A549 treated with Hydrocortisone at 1 μM for 4 hours (cell line): Measurements from ENCODE around the gene POLRMT. TPM values are rescaled to one million over a fixed set of nuclear protein-coding genes. Genes with fewer than 3 reads are reported as not detected.

Experiments used
- total RNA-seq: library from RNA; stranded (reverse); fragments of 200-300 nt; extraction: Qiagen RNA extraction; gene quantifications from 5 replicates; pipeline ENCODE4 v1.2.3, GENCODE V29; 2022

The POLRMT gene
- total RNA-seq, result 68.0 to 91.4 TPM (median 86.6 TPM) in 5 replicates

DNA sequence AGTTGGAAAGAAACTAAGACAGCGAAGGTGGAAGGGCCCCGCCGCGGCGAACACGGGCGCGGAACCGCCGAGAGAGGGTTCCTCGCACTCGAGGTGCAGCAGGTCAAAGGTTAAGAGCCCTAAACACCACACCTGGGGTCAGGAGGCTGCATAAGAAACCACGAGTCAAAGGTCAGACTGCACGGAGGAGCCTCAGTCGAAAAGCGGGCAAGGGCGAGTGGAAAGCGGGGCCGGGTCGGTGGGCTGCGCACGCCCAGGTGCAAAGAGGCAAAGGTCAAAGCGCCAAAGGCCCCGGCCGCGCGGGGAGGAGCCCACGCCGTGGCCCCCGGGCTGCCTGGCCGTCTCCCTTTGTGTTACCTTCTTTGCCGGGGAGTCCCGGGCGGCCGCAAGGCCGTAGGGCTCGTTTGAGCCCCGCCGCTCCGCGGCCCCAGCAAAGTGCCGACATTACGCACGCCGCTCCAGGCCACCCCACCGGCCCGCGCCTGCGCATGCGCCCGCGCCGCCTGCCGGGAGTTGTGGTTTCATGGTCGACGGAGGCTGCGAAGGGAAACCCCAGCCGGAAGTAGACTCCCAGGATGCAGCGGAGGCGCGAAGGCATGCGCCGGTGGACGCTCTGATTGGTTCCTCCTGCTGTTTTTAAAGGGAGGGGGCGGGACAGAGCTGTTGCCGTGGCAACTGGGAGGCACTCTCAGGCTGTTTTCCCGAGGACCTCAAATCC is at the start of gene POLRMT:
TSS of gene POLRMT (minus strand) at position 470 of the 718 bp plus-strand sequence. CDS start at position 445, 25 bp downstream.

DNA sequence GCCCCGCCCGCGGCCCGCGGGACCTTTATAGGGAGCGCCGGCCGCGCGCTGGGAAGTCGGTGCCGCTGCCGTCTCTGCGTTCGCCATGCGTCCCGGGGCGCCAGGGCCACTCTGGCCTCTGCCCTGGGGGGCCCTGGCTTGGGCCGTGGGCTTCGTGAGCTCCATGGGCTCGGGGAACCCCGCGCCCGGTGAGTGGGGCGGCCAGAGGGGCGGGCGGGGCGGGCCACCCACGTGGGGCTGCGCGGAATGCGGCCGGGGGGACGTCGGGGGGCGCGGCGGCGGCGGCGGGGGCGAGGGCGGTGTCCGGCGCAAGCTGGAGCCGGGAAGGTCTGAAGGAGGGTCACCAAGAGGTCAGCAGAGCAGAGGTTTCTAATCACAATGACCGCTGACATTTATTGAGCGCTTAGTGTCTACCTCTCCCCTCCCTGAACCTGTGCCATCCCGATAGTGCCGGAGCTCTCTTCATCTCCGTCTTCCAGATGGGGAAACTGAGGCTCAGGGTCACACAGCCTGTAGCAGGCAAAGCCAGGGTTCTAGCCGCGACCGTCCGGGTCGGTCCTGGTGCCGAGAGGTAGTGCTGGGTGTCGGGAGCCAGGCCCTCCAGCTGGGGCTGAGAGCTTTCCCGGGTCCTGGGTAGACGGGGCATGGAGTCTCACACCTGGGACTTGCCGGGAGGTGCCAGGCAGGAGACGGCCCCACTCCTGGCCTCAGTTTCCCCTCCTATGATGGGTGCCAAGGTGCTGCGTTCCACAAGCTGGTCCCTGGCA is 43.2 kb upstream of the POLRMT start, which contains the start of gene FSTL3:
TSS of gene FSTL3 (plus strand) at position 54 of the 767 bp plus-strand sequence. CDS start at position 86, 32 bp downstream.

GRCh38 chr19:662962-663681 is 29.8 kb upstream of the POLRMT start, which contains the start of gene RNF126:
TSS of gene RNF126 (minus strand) at chr19:663214. CDS start at chr19:663121, 93 bp downstream.

GRCh38 chr19:639253-640160 is 6.2 kb upstream of the POLRMT start, which contains the start of gene FGF22:
TSS of gene FGF22 (plus strand) at chr19:639879. CDS start at chr19:639926, 47 bp downstream.

DNA sequence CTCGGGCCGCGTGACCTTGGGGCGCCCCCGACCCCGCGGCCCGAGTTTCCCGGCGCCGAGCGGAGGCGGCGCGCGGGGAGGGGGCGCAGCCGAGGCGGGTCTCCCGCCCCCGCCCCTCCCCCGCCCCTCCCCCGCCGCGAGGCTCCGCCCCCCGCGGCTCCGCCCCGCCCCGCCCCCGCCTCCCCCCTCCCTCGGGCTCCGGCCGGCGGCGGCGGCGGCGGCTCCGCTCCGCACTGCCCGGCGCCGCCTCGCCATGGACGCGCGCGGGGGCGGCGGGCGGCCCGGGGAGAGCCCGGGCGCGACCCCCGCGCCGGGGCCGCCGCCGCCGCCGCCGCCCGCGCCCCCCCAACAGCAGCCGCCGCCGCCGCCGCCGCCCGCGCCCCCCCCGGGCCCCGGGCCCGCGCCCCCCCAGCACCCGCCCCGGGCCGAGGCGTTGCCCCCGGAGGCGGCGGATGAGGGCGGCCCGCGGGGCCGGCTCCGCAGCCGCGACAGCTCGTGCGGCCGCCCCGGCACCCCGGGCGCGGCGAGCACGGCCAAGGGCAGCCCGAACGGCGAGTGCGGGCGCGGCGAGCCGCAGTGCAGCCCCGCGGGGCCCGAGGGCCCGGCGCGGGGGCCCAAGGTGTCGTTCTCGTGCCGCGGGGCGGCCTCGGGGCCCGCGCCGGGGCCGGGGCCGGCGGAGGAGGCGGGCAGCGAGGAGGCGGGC is 43.5 kb downstream of the POLRMT start, which contains the start of gene HCN2:
TSS of gene HCN2 (plus strand) at position 189 of the 703 bp plus-strand sequence. CDS start at position 254, 65 bp downstream.

GRCh38 chr19:572140-572742 is 61.1 kb downstream of the POLRMT start, which contains the start of gene BSG:
TSS of gene BSG (plus strand) at chr19:572596. CDS start at chr19:572635, 39 bp downstream.

Other genes starting within 250 kb of the POLRMT start
- 0.22 to 0.68 TPM (median 0.59 TPM) in 5 replicates for gene C2CD4C, start 224.4 kb downstream of the POLRMT start, total RNA-seq
- 0.77 to 1.5 TPM (median 0.99 TPM) in 5 replicates for gene SHC2, start 172.5 kb downstream of the POLRMT start, total RNA-seq
- 0.12 to 0.41 TPM (median 0.30 TPM) in 5 replicates for gene MADCAM1, start 137.1 kb downstream of the POLRMT start, total RNA-seq
- 9.8 to 16.5 TPM (median 15.3 TPM) in 5 replicates for gene TPGS1, start 126.0 kb downstream of the POLRMT start, total RNA-seq
- 67.9 to 93.1 TPM (median 87.3 TPM) in 5 replicates for gene CDC34, start 101.8 kb downstream of the POLRMT start, total RNA-seq
- 0.30 to 0.48 TPM (median 0.39 TPM) in 5 replicates for gene GZMM, start 89.5 kb downstream of the POLRMT start, total RNA-seq
- 645 to 729 TPM (median 699 TPM) in 5 replicates for gene BSG, start 60.9 kb downstream of the POLRMT start, total RNA-seq
- gene HCN2, start 43.7 kb downstream of the POLRMT start, total RNA-seq, result 30.4 to 38.9 TPM (median 35.2 TPM) in 5 replicates
- 0.37 to 0.75 TPM (median 0.55 TPM) in 5 replicates for gene FGF22, start 6.3 kb upstream of the POLRMT start, total RNA-seq
- gene RNF126, start 29.7 kb upstream of the POLRMT start, total RNA-seq, result 53.5 to 72.9 TPM (median 70.7 TPM) in 5 replicates
- 210 to 272 TPM (median 239 TPM) in 5 replicates for gene FSTL3, start 42.9 kb upstream of the POLRMT start, total RNA-seq
- 0.16 to 0.23 TPM in 2 of 5 replicates, not detected in the others for gene PRSS57, start 61.9 kb upstream of the POLRMT start, total RNA-seq
- 12.0 to 17.9 TPM (median 14.3 TPM) in 5 replicates for gene PALM, start 75.4 kb upstream of the POLRMT start, total RNA-seq
- 73.4 to 86.5 TPM (median 79.6 TPM) in 5 replicates for gene MISP, start 117.6 kb upstream of the POLRMT start, total RNA-seq
- 195 to 244 TPM (median 206 TPM) in 5 replicates for gene PTBP1, start 163.9 kb upstream of the POLRMT start, total RNA-seq
- gene PLPPR3, start 188.4 kb upstream of the POLRMT start, total RNA-seq, result 2.5 to 5.6 TPM (median 3.7 TPM) in 5 replicates
- 0.14 to 0.56 TPM (median 0.23 TPM) in 5 replicates for gene AZU1, start 194.3 kb upstream of the POLRMT start, total RNA-seq
- gene PRTN3, start 207.5 kb upstream of the POLRMT start, total RNA-seq, result 0.14 to 0.46 TPM (median 0.43 TPM) in 5 replicates
- gene ELANE, start 218.8 kb upstream of the POLRMT start, total RNA-seq, result 0.09 to 0.46 TPM (median 0.20 TPM) in 5 replicates
- gene CFD, start 226.1 kb upstream of the POLRMT start, total RNA-seq, result 8.2 to 22.5 TPM (median 20.7 TPM) in 5 replicates